Neural cell (in vitro differentiated cells): Measurements from ENCODE around the gene ZZZ3. TPM values are rescaled to one million over a fixed set of nuclear protein-coding genes. Genes with fewer than 3 reads are reported as not detected.

Experiments
- H2AFZ ChIP-seq: fragments of 200-600, 300-800 bp; sonication (generic), shearing (Covaris generic); 2 replicates; pipeline ENCODE4 v1.6.0; 2014; ENCODE audit warnings: low read depth, mild to moderate bottlenecking, antibody characterized with exemption, low read length, moderate library complexity
- H3F3A ChIP-seq: fragments of 200-600 bp; shearing (Covaris generic); 2 replicates; pipeline ENCODE4 v1.6.1; 2016; ENCODE audit warnings: mild to moderate bottlenecking, moderate library complexity, mixed read lengths, antibody characterized with exemption, low read length; ENCODE audit not compliant: insufficient read depth, poor library complexity, severe bottlenecking
- H3K27ac ChIP-seq: fragments of 200-600, 300-800 bp; sonication (generic), shearing (Covaris generic); 2 replicates; pipeline ENCODE4 v1.5.1; 2014; ENCODE audit warnings: mild to moderate bottlenecking, low read length, moderate library complexity
- H3K27me3 ChIP-seq: fragments of 300-800, 200-600 bp; sonication (generic), shearing (Covaris generic); 2 replicates; pipeline ENCODE4 v1.6.0; 2014; ENCODE audit warnings: mild to moderate bottlenecking, low read depth, low read length, moderate library complexity; ENCODE audit not compliant: insufficient read depth
- H3K36me3 ChIP-seq: fragments of 300-800, 200-600 bp; sonication (generic), shearing (Covaris generic); 2 replicates; pipeline ENCODE4 v1.5.1; 2014; ENCODE audit warnings: mild to moderate bottlenecking, antibody characterized with exemption, low read length, moderate library complexity; ENCODE audit not compliant: insufficient read depth
- H3K4me2 ChIP-seq: fragments of 300-800, 200-600 bp; sonication (generic), shearing (Covaris generic); 2 replicates; pipeline ENCODE4 v1.6.0; 2014; ENCODE audit warnings: mild to moderate bottlenecking, low read length
- H3K4me3 ChIP-seq: fragments of 300-800, 200-600 bp; sonication (generic), shearing (Covaris generic); 2 replicates; pipeline ENCODE4 v1.5.1; 2014; ENCODE audit warnings: mild to moderate bottlenecking, low read length, moderate library complexity
- H3K79me2 ChIP-seq: fragments of 200-600 bp; shearing (Covaris generic); replicated peaks from 2 replicates; pipeline ENCODE4 v1.6.0; 2014; ENCODE audit warnings: mild to moderate bottlenecking, low read length, moderate library complexity; ENCODE audit not compliant: insufficient read depth
- H3K9ac ChIP-seq: fragments of 300-800, 200-600 bp; sonication (generic), shearing (Covaris generic); 2 replicates; pipeline ENCODE4 v1.6.1; 2016; ENCODE audit warnings: mild to moderate bottlenecking, low read length, mixed read lengths
- H3K9me2 ChIP-seq: fragments of 200-600 bp; shearing (Covaris generic); 2 replicates; pipeline ENCODE4 v1.6.1; 2016; ENCODE audit warnings: mild to moderate bottlenecking, low read length, mixed read lengths; ENCODE audit not compliant: insufficient read depth
- H3K9me3 ChIP-seq: fragments of 200-600, 300-800 bp; sonication (generic), shearing (Covaris generic); 2 replicates; pipeline ENCODE4 v1.6.1; 2016; ENCODE audit warnings: mild to moderate bottlenecking, mixed run types, low read length, moderate library complexity, mixed read lengths
- H4K20me1 ChIP-seq: fragments of 200-600 bp; shearing (Covaris generic); 2 replicates; pipeline ENCODE4 v1.6.1; 2016; ENCODE audit warnings: mild to moderate bottlenecking, mixed run types; ENCODE audit not compliant: insufficient read depth
- CTCF ChIP-seq: fragments of 450-650 bp; IDR thresholded peaks from 2 replicates; pipeline ENCODE4 v1.5.1; 2014; ENCODE audit warnings: antibody characterized with exemption, mild to moderate bottlenecking, moderate library complexity; ENCODE audit not compliant: poor library complexity, severe bottlenecking
- EP300 ChIP-seq: fragments of 450-650 bp; conservative IDR thresholded peaks from 2 replicates; pipeline ENCODE4 v1.6.1; 2014; ENCODE audit warnings: antibody characterized with exemption, mild to moderate bottlenecking, moderate library complexity; ENCODE audit not compliant: poor library complexity, severe bottlenecking
- EZH2 ChIP-seq: fragments of 200-600, 300-800 bp; shearing (Covaris generic), sonication (generic); IDR thresholded peaks from 2 replicates; pipeline ENCODE4 v1.6.1; 2014; ENCODE audit warnings: antibody characterized with exemption, low read length, borderline replicate concordance, mild to moderate bottlenecking; ENCODE audit not compliant: insufficient read depth, poor library complexity, severe bottlenecking
- MXI1 ChIP-seq: fragments of 450-650 bp; conservative IDR thresholded peaks from 2 replicates; pipeline ENCODE4 v1.6.1; 2014; ENCODE audit warnings: antibody characterized with exemption, mild to moderate bottlenecking; ENCODE audit not compliant: poor library complexity, severe bottlenecking
- POLR2AphosphoS5 ChIP-seq: IDR thresholded peaks from 2 replicates; pipeline ENCODE4 v1.6.1; 2012
- RAD21 ChIP-seq: fragments of 450-650 bp; conservative IDR thresholded peaks from 2 replicates; pipeline ENCODE4 v1.6.1; 2014; ENCODE audit warnings: antibody characterized with exemption, mild to moderate bottlenecking, moderate library complexity
- REST ChIP-seq: IDR thresholded peaks from 2 replicates; pipeline ENCODE4 v1.6.1; 2012; ENCODE audit warnings: borderline replicate concordance
- SMC3 ChIP-seq: fragments of 450-650 bp; conservative IDR thresholded peaks from 2 replicates; pipeline ENCODE4 v1.6.1; 2014; ENCODE audit warnings: antibody characterized with exemption, mild to moderate bottlenecking, moderate library complexity; ENCODE audit not compliant: poor library complexity
- TAF1 ChIP-seq: IDR thresholded peaks from 2 replicates; pipeline ENCODE4 v1.6.1; 2012; ENCODE audit warnings: low read depth
- polyA plus RNA-seq: library from polyadenylated mRNA; depleted of rRNA; stranded (reverse); fragments of >200 nt; gene quantifications from 2 replicates; pipeline ENCODE4 v1.2.3, GENCODE V29; 2014

The ZZZ3 gene
- polyA plus RNA-seq, 1 donor from 2014 or later = 48.5 TPM

- Histone ChIP-seq H4K20me1 (no peaks in the 10 kb centered on the region), H3K79me2 (no peaks in the 10 kb centered on the region), H3K9me3 (no peaks in the 10 kb centered on the region), H2AFZ (no peak overlapping the region), H3K4me3 (no peak overlapping the region), H3K27me3 (no peaks in the 10 kb centered on the region), H3K36me3 (no peaks in the 10 kb centered on the region), H3F3A (no peaks in the 10 kb centered on the region), H3K9me2 (no peaks in the 10 kb centered on the region), H3K4me2 (no peak overlapping the region), H3K9ac (no peak overlapping the region), H3K27ac (no peak overlapping the region)
- TF ChIP-seq TAF1 = no peak
- TF ChIP-seq EZH2 = no peak
- no peak for TF ChIP-seq REST
- TF ChIP-seq SMC3 = no peak
- no peak for TF ChIP-seq RAD21
- TF ChIP-seq EP300 = no peak
- no peak for TF ChIP-seq POLR2AphosphoS5
- no peak for TF ChIP-seq MXI1
- TF ChIP-seq CTCF = no peak
Measured at GRCh38 chr1:77716065-77716464, 33.6 kb upstream of the ZZZ3 start.

- Histone ChIP-seq H2AFZ (no peak overlapping the region), H3F3A (no peaks in the 10 kb centered on the region), H3K79me2 (no peaks in the 10 kb centered on the region), H3K4me2 (no peak overlapping the region), H3K27me3 (no peaks in the 10 kb centered on the region), H4K20me1 (no peaks in the 10 kb centered on the region), H3K9me2 (no peaks in the 10 kb centered on the region), H3K27ac (no peak overlapping the region), H3K4me3 (no peak overlapping the region), H3K9ac (no peak overlapping the region), H3K36me3 (no peaks in the 10 kb centered on the region), H3K9me3 (no peaks in the 10 kb centered on the region)
- TF ChIP-seq EZH2 = no peak
- TF ChIP-seq CTCF = no peak
Measured at GRCh38 chr1:77709727-77710126, 27.3 kb upstream of the ZZZ3 start.
